Measurements from ENCODE around the gene NFE2L2.
"Not testable (repeated sequence)": the region's sequence is repeated elsewhere in the genome, so short reads cannot be mapped to it uniquely, and the experiment has no call there.

NFE2L2 gene

GRCh38 chr2:177272765-177273164 is 8.2 kb upstream of the NFE2L2 start:
- in situ Hi-C loops (cut with MboI; ENCODE audit: low sequenced_read_pairs, unreplicated experiment) = no loop called here
- no peak for DNase-seq (ENCODE audit: low spot score)
- TF ChIP-seq CTCF (IDR thresholded peaks at IDR 0.05; ENCODE audit: borderline replicate concordance, control extremely low read depth, extremely low read depth, insufficient read depth, missing control alignments) = no peak

- DNase-seq (ENCODE audit: low spot score) = no peak
- in situ Hi-C loops (cut with MboI; ENCODE audit: low sequenced_read_pairs, unreplicated experiment) = no loop called here
- no peak for TF ChIP-seq CTCF (IDR thresholded peaks at IDR 0.05; ENCODE audit: borderline replicate concordance, control extremely low read depth, extremely low read depth, insufficient read depth, missing control alignments)
Observed at GRCh38 chr2:177271981-177272666, 7.6 kb upstream of the NFE2L2 start.

- TF ChIP-seq CTCF (IDR thresholded peaks at IDR 0.05; ENCODE audit: borderline replicate concordance, control extremely low read depth, extremely low read depth, insufficient read depth, missing control alignments) = no peak
- in situ Hi-C loops (cut with MboI; ENCODE audit: low sequenced_read_pairs, unreplicated experiment) = no loop called here
- no peak for DNase-seq (ENCODE audit: low spot score)
Observed at GRCh38 chr2:177270531-177270930, 6.0 kb upstream of the NFE2L2 start.

GRCh38 chr2:177268901-177269300 is 4.4 kb upstream of the NFE2L2 start:
- DNase-seq (ENCODE audit: low spot score) = no peak
- in situ Hi-C loops (cut with MboI; ENCODE audit: low sequenced_read_pairs, unreplicated experiment) = no loop called here
- no peak for TF ChIP-seq CTCF (IDR thresholded peaks at IDR 0.05; ENCODE audit: borderline replicate concordance, control extremely low read depth, extremely low read depth, insufficient read depth, missing control alignments)

GRCh38 chr2:177268187-177268871 is 3.8 kb upstream of the NFE2L2 start:
- no peak for TF ChIP-seq CTCF (IDR thresholded peaks at IDR 0.05; ENCODE audit: borderline replicate concordance, control extremely low read depth, extremely low read depth, insufficient read depth, missing control alignments)
- DNase-seq (ENCODE audit: low spot score) = no peak
- in situ Hi-C loops (cut with MboI; ENCODE audit: low sequenced_read_pairs, unreplicated experiment) = no loop called here

GRCh38 chr2:177266955-177267354 is 2.4 kb upstream of the NFE2L2 start:
- DNase-seq (ENCODE audit: low spot score); in situ Hi-C loops (cut with MboI; ENCODE audit: low sequenced_read_pairs, unreplicated experiment): not testable (repeated sequence)
